Panc1 (cell line): Measurements from ENCODE around the gene HVCN1.

Experiments used
- CTCF ChIP-seq: fragments of 450-650 bp; IDR thresholded peaks from 2 replicates; pipeline ENCODE4 v1.5.1; 2017; ENCODE audit warnings: mild to moderate bottlenecking
- SIN3A ChIP-seq: IDR thresholded peaks from 2 replicates; pipeline ENCODE4 v1.6.1; 2012; ENCODE audit warnings: low read depth, mild to moderate bottlenecking, low read length, moderate library complexity, borderline replicate concordance; ENCODE audit not compliant: insufficient read depth

- no peak for TF ChIP-seq CTCF
- no peak for TF ChIP-seq SIN3A
Measured at GRCh38 chr12:110705309-110705708, 16.4 kb upstream of the HVCN1 start.
